ENCODE results near the gene REX1BD.
A peak's percentile ranks its signal among the peaks of the same experiment; 100 is the strongest.
"Not testable (repeated sequence)": the region's sequence is repeated elsewhere in the genome, so short reads cannot be mapped to it uniquely, and the experiment has no call there.

The REX1BD gene

DNA sequence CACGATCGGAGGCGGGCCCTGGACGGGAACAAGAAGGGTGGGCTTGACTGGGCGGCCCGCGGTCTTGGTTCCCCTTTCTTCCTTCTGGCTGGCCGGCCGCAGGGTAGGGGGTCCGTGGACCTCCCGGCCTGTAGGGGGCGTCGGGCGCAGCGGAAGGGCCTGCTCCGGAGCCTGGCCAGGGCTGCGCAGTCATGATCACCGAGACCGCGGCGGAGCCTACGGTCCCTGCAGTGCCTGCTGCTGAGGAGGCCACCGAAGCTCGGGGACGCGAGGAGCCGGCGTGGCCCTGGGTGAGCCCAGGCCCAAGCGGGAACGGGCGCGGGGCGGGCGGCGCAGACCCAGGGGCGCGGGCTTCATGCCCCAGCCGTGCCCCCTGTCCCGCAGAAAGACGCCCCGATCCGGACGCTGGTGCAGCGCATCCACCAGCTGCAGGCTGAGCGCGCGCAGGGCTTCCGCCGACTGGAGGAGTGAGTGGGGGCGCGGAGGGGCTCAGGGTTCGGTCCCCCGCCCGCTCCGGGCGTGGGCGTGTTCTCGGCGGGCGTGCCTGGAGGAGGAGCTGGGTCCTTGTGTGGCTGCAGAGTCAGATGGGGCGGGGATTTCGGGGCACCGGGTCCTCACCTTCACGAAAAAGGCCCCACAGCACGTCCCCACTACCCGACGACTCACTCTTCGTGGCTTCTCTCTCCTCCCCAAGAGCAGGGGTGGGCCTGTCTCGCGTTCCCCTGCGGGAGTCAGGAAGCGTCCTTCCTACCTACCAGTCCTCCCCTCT lies at the start of gene REX1BD:
Gene REX1BD, plus strand, starts transcription at position 188 of the 769 bp plus-strand sequence. Its CDS starts 4 bp downstream, at position 192.
- peak within 1 kb of the TSS; percentile 91 for H3K27ac ChIP-seq
- TF ChIP-seq, protein P1, sequence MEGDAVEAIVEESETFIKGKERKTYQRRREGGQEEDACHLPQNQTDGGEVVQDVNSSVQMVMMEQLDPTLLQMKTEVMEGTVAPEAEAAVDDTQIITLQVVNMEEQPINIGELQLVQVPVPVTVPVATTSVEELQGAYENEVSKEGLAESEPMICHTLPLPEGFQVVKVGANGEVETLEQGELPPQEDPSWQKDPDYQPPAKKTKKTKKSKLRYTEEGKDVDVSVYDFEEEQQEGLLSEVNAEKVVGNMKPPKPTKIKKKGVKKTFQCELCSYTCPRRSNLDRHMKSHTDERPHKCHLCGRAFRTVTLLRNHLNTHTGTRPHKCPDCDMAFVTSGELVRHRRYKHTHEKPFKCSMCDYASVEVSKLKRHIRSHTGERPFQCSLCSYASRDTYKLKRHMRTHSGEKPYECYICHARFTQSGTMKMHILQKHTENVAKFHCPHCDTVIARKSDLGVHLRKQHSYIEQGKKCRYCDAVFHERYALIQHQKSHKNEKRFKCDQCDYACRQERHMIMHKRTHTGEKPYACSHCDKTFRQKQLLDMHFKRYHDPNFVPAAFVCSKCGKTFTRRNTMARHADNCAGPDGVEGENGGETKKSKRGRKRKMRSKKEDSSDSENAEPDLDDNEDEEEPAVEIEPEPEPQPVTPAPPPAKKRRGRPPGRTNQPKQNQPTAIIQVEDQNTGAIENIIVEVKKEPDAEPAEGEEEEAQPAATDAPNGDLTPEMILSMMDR (IDR thresholded peaks at IDR 0.05): peak; percentile 97
- no peak for TF ChIP-seq ZFX (IDR thresholded peaks at IDR 0.05; ENCODE audit: borderline replicate concordance)

DNA sequence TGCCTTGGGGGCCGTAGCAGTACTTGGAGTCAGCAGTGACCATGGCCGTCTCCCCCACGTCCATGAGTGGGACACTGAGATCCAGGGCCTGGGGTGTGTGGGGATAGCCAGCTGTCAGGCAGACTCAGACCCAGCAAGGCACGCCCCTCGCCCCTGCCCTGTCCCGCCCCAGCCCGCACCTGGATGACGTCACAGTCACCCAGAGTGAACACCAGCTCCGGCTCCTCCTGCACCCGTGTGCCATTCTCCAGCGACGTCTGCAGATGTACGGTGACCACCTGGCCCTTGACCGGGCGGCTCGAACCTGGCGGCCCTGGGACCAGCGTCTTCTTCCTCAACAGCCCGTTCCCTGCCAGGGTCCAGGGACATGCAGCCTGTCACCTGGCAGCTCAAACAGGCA lies 49.2 kb upstream of the REX1BD start:
- H3K27ac ChIP-seq: no peak overlapping the region
- TF ChIP-seq, protein P1 (IDR thresholded peaks at IDR 0.05): no peak
- TF ChIP-seq ZFX (IDR thresholded peaks at IDR 0.05; ENCODE audit: borderline replicate concordance): no peak

DNA sequence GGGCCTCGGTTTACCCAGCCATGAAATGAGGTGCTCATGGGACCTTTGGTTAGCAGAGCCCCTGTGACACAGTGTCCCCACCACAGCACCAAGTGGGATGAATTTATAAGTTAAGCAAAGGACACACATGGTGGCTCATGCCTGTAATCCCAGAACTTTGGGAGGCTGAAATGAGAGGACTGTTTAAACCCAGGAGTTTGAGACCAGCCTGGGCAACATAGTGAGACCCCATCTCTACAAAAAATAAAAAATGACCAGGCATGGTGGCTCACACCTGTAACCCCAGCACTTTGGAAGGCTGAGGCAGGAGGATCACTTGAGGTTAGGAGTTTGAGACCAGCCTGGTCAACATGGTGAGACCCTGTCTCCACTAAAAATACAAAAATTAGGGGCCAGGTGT lies 48.4 kb upstream of the REX1BD start:
- H3K27ac ChIP-seq: not testable (repeated sequence)

DNA sequence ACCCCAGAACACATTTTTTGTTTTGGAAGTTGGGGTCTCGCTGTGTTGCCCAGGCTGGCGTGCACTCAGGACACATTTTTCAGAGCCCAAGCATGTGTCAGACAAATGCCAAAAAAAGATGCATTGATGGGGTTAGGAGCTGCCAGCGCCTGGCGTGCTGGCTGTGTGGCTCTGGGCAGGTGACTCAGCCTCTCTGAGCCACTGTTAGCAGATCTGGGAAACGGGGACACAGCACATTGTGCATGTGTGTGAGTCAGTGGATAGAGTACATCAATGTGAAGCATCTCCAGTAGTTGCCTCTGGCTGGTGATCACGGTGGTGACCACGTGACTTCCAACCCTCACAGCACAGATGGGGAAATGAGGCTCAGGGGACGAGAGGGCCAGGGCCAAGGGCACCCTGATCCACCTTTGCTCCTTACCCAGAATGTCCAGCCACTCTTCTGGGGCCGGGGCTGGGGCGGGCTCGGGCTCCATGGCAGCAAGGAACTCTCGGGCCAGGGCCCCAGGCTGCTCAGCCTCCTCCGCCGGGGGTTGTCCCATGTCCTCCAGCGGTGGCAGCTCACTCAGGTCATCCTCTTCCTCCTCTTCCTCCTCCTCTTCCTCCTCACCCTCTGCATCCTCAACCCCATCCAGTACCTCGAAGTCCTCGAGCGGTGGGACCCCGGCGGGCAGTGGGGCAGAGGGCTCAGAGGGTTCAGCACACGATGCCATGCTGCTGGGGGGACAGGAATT lies 47.2 kb upstream of the REX1BD start:
- H3K27ac ChIP-seq: peak overlapping the region; percentile 66
- TF ChIP-seq, protein P1 (IDR thresholded peaks at IDR 0.05): no peak
- no peak for TF ChIP-seq ZFX (IDR thresholded peaks at IDR 0.05; ENCODE audit: borderline replicate concordance)

DNA sequence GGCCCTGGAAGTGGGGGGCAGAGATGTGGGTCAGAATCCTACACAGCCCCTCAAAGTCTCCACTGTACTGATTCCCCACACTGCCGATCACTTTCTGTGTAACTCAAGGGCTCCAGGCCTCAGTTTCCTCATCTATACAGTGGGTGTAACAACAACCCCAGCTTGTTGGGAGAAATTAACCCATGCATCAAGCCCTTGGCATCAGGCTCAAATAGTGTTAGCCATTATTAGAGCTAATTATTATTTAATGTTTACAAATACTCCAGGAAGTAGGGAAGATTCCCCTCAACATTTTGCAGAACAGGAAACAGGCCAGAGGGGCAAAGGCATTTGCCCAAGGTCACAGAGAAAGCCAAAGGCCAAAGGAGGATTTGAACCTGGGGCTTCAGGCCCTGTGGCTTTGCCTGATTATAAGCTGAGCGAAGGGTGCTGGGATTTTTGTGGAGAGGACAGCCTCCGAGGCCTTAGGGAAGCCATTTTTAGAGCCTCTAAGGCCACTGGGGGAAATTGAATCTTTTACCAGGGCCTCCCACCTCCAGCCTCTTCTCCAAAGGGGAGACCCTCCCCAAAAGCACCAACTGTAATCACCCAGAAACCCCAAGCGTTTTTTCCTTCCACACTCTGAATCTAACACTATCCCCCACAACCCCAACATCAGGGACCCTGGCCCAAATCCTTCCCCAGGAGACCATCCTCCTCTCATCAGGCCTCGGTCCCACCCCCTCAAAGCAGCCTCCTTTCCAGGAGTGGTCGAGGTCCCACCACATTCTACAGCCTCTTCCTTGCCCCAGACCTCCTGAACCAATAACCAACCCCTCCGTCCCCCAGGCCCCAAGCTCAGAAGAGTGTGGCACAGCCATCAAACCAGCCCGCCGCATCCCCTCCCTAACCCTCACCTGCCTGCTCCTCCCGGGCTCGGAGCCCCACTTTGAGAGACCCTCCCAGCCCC lies 46.3 kb upstream of the REX1BD start:
- TF ChIP-seq, protein P1 (IDR thresholded peaks at IDR 0.05): no peak
- TF ChIP-seq ZFX (IDR thresholded peaks at IDR 0.05; ENCODE audit: borderline replicate concordance): no peak
- H3K27ac ChIP-seq: peak overlapping the region; percentile 66

DNA sequence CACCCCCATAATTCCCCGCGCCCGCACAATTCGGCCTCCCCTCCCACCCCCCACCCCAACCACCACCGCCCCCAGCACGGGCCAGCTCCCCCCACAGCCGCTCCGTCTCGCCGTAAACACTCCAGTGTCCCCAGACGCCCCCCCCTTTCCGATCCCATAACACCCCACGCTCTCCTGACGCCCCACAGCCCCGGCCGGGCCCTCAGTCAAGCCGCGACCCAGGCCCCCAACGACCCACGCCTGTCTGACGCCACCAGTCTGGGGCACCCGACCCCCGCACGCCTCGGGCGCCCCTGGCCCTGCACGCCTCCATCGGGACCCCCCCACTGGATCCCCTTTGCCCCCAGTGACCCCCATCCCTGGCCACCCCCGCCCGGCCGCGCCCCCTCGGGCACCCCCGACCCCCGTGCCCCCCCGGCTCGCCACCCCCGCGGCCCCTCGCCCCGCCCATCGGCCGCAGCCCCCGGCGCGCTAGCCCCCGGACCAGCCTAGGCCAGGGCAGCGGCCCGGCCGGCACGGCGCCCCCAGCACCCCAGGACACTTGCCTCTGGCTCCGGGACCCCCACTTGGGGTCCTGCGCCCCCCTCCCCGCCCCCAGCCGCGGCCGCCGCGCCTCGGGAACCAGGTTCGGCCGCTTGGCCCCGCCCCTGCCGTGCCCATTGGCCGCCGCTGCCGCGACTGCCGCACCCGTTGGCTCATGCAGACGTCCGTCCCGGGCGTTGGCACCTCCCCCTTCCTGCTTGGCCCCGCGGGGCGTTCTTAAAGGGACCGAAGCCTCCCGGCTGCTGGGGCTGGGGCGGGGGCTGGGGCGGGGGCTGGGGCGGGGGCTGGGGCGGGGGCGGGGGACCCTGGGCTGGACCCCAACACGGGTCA lies 45.4 kb upstream of the REX1BD start, which contains the start of gene FKBP8:
Gene FKBP8, minus strand, starts transcription at position 633 of the 873 bp plus-strand sequence. CDS start 1,603 bp downstream, outside the sequence.
- H3K27ac ChIP-seq: peak within 1 kb of the TSS; percentile 66
- no peak for TF ChIP-seq ZFX (IDR thresholded peaks at IDR 0.05; ENCODE audit: borderline replicate concordance)
- TF ChIP-seq, protein P1 (IDR thresholded peaks at IDR 0.05): no peak
